CD14-positive monocyte (primary cell): ENCODE measurements around the gene LAMTOR1. TPM values are rescaled to one million over a fixed set of nuclear protein-coding genes. Genes with fewer than 3 reads are reported as not detected.
"Not testable (repeated sequence)": the region's sequence is repeated elsewhere in the genome, so short reads cannot be mapped to it uniquely, and the experiment has no call there.

Experiments used
- DNase-seq, 3 donors: peaks; one replicate each; pipeline ENCODE4 v3.0.0-alpha.2; 2011 to 2022
- H2AFZ ChIP-seq: 2 replicates; pipeline ENCODE4 v1.6.0; 2012; ENCODE audit warnings: mild to moderate bottlenecking, low read depth, low read length, inconsistent platforms; ENCODE audit not compliant: insufficient read depth, poor library complexity, severe bottlenecking
- H3K27ac ChIP-seq, 2 donors: 1 replicate in 1 of 2; 2 replicates in 1 of 2; pipeline ENCODE4 v1.5.1; 2012 to 2013; ENCODE audit warnings: low read length in 2 of 2, control low read depth in 1 of 2, inconsistent platforms in 1 of 2, low read depth in 1 of 2, mild to moderate bottlenecking in 1 of 2
- H3K27me3 ChIP-seq, 2 donors: one replicate each; pipeline versions ENCODE4 v1.6.0 to v1.6.1; 2011 to 2013; ENCODE audit warnings: low read length in 2 of 2; ENCODE audit not compliant: control insufficient read depth in 2 of 2, insufficient read depth in 2 of 2
- H3K36me3 ChIP-seq, 2 donors: replicated peaks in 1 of 2; 1 replicate in 1 of 2; 2 replicates in 1 of 2; pipeline versions ENCODE4 v1.5.1 to v1.6.1; 2012 to 2013; ENCODE audit warnings: low read length in 2 of 2, control low read depth in 1 of 2, inconsistent platforms in 1 of 2, mild to moderate bottlenecking in 1 of 2; ENCODE audit not compliant: insufficient read depth in 2 of 2, control insufficient read depth in 1 of 2
- H3K4me1 ChIP-seq, 2 donors: 1 replicate in 1 of 2; 2 replicates in 1 of 2; pipeline versions ENCODE4 v1.5.1 to v1.6.1; 2012 to 2013; ENCODE audit warnings: low read length in 2 of 2, control low read depth in 1 of 2, inconsistent platforms in 1 of 2, mild to moderate bottlenecking in 1 of 2, moderate library complexity in 1 of 2; ENCODE audit not compliant: insufficient read depth in 2 of 2, control insufficient read depth in 1 of 2
- H3K4me2 ChIP-seq: replicated peaks from 2 replicates; pipeline ENCODE3; 2012; ENCODE audit warnings: low read length, moderate library complexity, mild to moderate bottlenecking; ENCODE audit not compliant: poor library complexity, severe bottlenecking; ENCODE audit errors: extremely low read depth
- H3K4me3 ChIP-seq, 3 experiments: fragments of 200-600 bp in 1 of 3; sonication (generic) in 1 of 3; replicated peaks in 1 of 3; 1 replicate in 2 of 3; 2 replicates in 1 of 3; pipeline ENCODE4 v1.5.1; 2011 to 2013; ENCODE audit warnings: low read length in 3 of 3, mild to moderate bottlenecking in 3 of 3, control low read depth in 2 of 3, low read depth in 2 of 3, inconsistent platforms in 1 of 3, moderate library complexity in 1 of 3
- H3K79me2 ChIP-seq: 2 replicates; pipeline ENCODE4 v1.6.0; 2012; ENCODE audit warnings: mild to moderate bottlenecking, control low read depth, inconsistent platforms, low read length, moderate library complexity; ENCODE audit not compliant: insufficient read depth
- H3K9ac ChIP-seq: 2 replicates; pipeline ENCODE4 v1.6.0; 2017; ENCODE audit warnings: low read length, mild to moderate bottlenecking; ENCODE audit not compliant: insufficient read depth, poor library complexity, severe bottlenecking
- H3K9me3 ChIP-seq, 2 donors: replicated peaks in 1 of 2; 1 replicate in 1 of 2; 2 replicates in 1 of 2; pipeline versions ENCODE4 v1.5.1 to v1.6.1; 2012 to 2013; ENCODE audit warnings: low read length in 2 of 2, control low read depth in 1 of 2; ENCODE audit not compliant: control insufficient read depth in 1 of 2, insufficient read depth in 1 of 2
- H4K20me1 ChIP-seq: 2 replicates; pipeline ENCODE4 v1.6.0; 2012; ENCODE audit warnings: mild to moderate bottlenecking, low read length, control low read depth, moderate library complexity; ENCODE audit not compliant: insufficient read depth
- H3K27ac Mint-ChIP-seq, 7 donors: one replicate each; pipeline ENCODE4 v1.8.0; 2020; ENCODE audit warnings: mild to moderate bottlenecking in 7 of 7, mixed read lengths in 7 of 7, moderate library complexity in 6 of 7, inconsistent platforms in 2 of 7
- H3K27me3 Mint-ChIP-seq, 3 donors: one replicate each; pipeline ENCODE4 v1.8.0; 2021 to 2022; ENCODE audit warnings: low read depth in 3 of 3, mild to moderate bottlenecking in 3 of 3, mixed read lengths in 3 of 3, moderate library complexity in 3 of 3, inconsistent platforms in 1 of 3
- H3K36me3 Mint-ChIP-seq, 2 donors: one replicate each; pipeline ENCODE4 v1.8.0; 2020; ENCODE audit warnings: mixed read lengths in 2 of 2, inconsistent platforms in 1 of 2, mild to moderate bottlenecking in 1 of 2
- H3K4me1 Mint-ChIP-seq: one replicate; pipeline ENCODE4 v1.8.0; 2020; ENCODE audit warnings: mild to moderate bottlenecking, mixed read lengths
- H3K4me3 Mint-ChIP-seq, 2 donors: one replicate each; pipeline ENCODE4 v1.8.0; 2020; ENCODE audit warnings: mild to moderate bottlenecking in 2 of 2, mixed read lengths in 2 of 2, moderate library complexity in 1 of 2
- H3K9me3 Mint-ChIP-seq, 7 donors: one replicate each; pipeline ENCODE4 v1.8.0; 2020 to 2022; ENCODE audit warnings: mixed read lengths in 7 of 7, mild to moderate bottlenecking in 6 of 7, moderate library complexity in 6 of 7, inconsistent platforms in 2 of 7
- WGBS: methylation state at CpG from one replicate; pipeline ENCODE4 v1.1.5; 2013; ENCODE audit warnings: missing lambda C conversion rate; ENCODE audit not compliant: insufficient coverage; 5-methylcytosine and 5-hydroxymethylcytosine counted together
- intact Hi-C, 2 donors: fragments of 100-400 bp; cut with micrococcal nuclease; formaldehyde crosslinking; loops; one replicate each; pipeline versions ENCODE4 v1.15.0 to v1.15.1; 2023
- polyA plus RNA-seq, 3 donors: library from polyadenylated mRNA; depleted of rRNA in 1 of 3; unstranded in 2 of 3; stranded (reverse) in 1 of 3; fragments of 300-500 nt in 2 of 3; fragments of >200 nt in 1 of 3; fragmentation: Illumina TruSeq in 2 of 3; gene quantifications; 1 replicate in 2 of 3; 2 replicates in 1 of 3; pipeline ENCODE4 v1.2.3, GENCODE V29; 2012 to 2021
- TF ChIP-seq, protein P1 (sequence below): fragments of 200-600 bp; IDR thresholded peaks from one replicate; pipeline ENCODE4 v1.8.0; 2022; ENCODE audit warnings: antibody characterized with exemption, mild to moderate bottlenecking

Gene LAMTOR1
- polyA plus RNA-seq, 3 donors, result 224 to 292 (median 256) TPM

- TF ChIP-seq, protein P1, sequence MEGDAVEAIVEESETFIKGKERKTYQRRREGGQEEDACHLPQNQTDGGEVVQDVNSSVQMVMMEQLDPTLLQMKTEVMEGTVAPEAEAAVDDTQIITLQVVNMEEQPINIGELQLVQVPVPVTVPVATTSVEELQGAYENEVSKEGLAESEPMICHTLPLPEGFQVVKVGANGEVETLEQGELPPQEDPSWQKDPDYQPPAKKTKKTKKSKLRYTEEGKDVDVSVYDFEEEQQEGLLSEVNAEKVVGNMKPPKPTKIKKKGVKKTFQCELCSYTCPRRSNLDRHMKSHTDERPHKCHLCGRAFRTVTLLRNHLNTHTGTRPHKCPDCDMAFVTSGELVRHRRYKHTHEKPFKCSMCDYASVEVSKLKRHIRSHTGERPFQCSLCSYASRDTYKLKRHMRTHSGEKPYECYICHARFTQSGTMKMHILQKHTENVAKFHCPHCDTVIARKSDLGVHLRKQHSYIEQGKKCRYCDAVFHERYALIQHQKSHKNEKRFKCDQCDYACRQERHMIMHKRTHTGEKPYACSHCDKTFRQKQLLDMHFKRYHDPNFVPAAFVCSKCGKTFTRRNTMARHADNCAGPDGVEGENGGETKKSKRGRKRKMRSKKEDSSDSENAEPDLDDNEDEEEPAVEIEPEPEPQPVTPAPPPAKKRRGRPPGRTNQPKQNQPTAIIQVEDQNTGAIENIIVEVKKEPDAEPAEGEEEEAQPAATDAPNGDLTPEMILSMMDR, result no peak
Observed at GRCh38 chr11:72135891-72136683, 33.0 kb upstream of the LAMTOR1 start.

DNA sequence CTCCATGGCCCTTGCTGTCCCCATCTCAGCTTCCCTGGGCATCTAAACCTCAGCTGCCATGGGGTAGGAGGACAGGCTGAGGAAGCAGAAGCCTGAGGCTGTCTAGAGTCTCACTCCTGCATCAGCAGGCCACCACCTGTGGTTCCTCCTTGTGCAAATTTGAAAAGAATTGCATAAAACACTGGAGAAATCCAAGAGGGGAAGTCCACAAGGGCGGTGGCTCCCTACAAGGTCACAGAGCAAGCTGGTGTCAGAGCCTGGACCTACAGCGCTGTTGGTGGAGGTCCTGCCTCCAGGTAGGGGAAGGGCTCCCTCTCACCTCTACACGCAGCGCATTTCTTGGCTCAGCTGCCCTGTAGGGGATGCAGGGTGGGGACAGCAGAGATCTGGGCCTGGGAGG lies 32.4 kb upstream of the LAMTOR1 start, which contains the start of gene FOLR3:
Gene FOLR3 (plus strand): TSS at position 253 of the 400 bp plus-strand sequence. CDS start 228 bp downstream, outside the sequence.
- H3K9ac ChIP-seq, result peak within 1 kb of the TSS; percentile 61
- peaks cover 92% of the 10 kb centered on the region for H3K4me1 Mint-ChIP-seq
- H3K36me3 Mint-ChIP-seq, result peaks cover 24 to 48% of the 10 kb centered on the region in 2 donors
- H3K4me3 Mint-ChIP-seq, result peak within 1 kb of the TSS; percentile 70 to 95
- H3K9me3 Mint-ChIP-seq, H3K27me3 Mint-ChIP-seq, H2AFZ ChIP-seq, H4K20me1 ChIP-seq, intact Hi-C loops, H3K27me3 ChIP-seq, H3K9me3 ChIP-seq: not testable (repeated sequence)
- peaks cover 25% of the 10 kb centered on the region in 2 donors for H3K36me3 ChIP-seq
- WGBS, result 0% methylated on average over 1 of the region's 4 CpGs
- peaks cover 100% of the 10 kb centered on the region in 2 donors for H3K4me1 ChIP-seq
- peak within 1 kb of the TSS; percentile 88 to 92 for H3K27ac ChIP-seq
- H3K27ac Mint-ChIP-seq, result peak within 1 kb of the TSS; percentile 91 to 98 (median 97)
- H3K4me3 ChIP-seq, result peak within 1 kb of the TSS; percentile 39 to 74 (median 57)
- peak within 1 kb of the TSS; percentile 76 for H3K4me2 ChIP-seq
- DNase-seq, result peak; percentile 35 to 72 (median 58)
- peaks cover 50% of the 10 kb centered on the region for H3K79me2 ChIP-seq

More at GRCh38 chr11:72135891-72136683, 33.0 kb upstream of the LAMTOR1 start:
- peak overlapping the region; percentile 76 for H3K4me2 ChIP-seq
- 94% methylated on average over 9 of the region's 14 CpGs for WGBS
- Mint-ChIP-seq H3K4me3 (peak overlapping the region; percentile 70 to 95), H3K9me3 (peaks cover 0 to 6% (median 2%) of the 10 kb centered on the region in 7 donors), H3K27ac (peak overlapping the region; percentile 91 to 98 (median 97)), H3K27me3 (peaks cover 0 to 2% (median 0%) of the 10 kb centered on the region in 3 donors), H3K36me3 (peaks cover 30 to 54% of the 10 kb centered on the region in 2 donors), H3K4me1 (peaks cover 92% of the 10 kb centered on the region)
- H3K27me3 ChIP-seq, result no peaks in the 10 kb centered on the region
- peak overlapping the region; percentile 61 for H3K9ac ChIP-seq
- peak overlapping the region; percentile 39 to 74 (median 57) for H3K4me3 ChIP-seq
- intact Hi-C loops, result no loop called here
- H3K9me3 ChIP-seq, result no peaks in the 10 kb centered on the region
- H4K20me1 ChIP-seq, result no peaks in the 10 kb centered on the region
- no peak for DNase-seq
- peaks cover 31% of the 10 kb centered on the region in 2 donors for H3K36me3 ChIP-seq
- peaks cover 100% of the 10 kb centered on the region in 2 donors for H3K4me1 ChIP-seq
- peaks cover 50% of the 10 kb centered on the region for H3K79me2 ChIP-seq
- no peak overlapping the region for H2AFZ ChIP-seq
- H3K27ac ChIP-seq, result peak overlapping the region; percentile 88 to 92
